Measurements from ENCODE around the gene UBA3. TPM values are rescaled to one million over a fixed set of nuclear protein-coding genes. Genes with fewer than 3 reads are reported as not detected.

Gene UBA3
- total and polyA plus RNA-seq, 2 of the 13 experiments (the other 11 are each of a cell fraction or from before 2014, with no cell fraction given) = 40.7 to 49.0 TPM

- no peak for TF ChIP-seq ZNF326 (CRISPR knock-in tag; IDR thresholded peaks at IDR 0.05; ENCODE audit: borderline replicate concordance)
- no peak for TF ChIP-seq ZNF430 (CRISPR knock-in tag; IDR thresholded peaks at IDR 0.05)
- TF ChIP-seq ZNF496 (CRISPR knock-in tag; IDR thresholded peaks at IDR 0.05; ENCODE audit: insufficient replicate concordance) = no peak
- TF ChIP-seq ZNF629 (CRISPR knock-in tag; conservative IDR thresholded peaks at IDR 0.05) = no peak
- no peak for TF ChIP-seq NR2F2 (IDR thresholded peaks at IDR 0.05; ENCODE audit: borderline replicate concordance, low read depth)
- TF ChIP-seq ZEB1 (IDR thresholded peaks at IDR 0.05; ENCODE audit: insufficient replicate concordance, low read depth) = no peak
These were observed 24.4 kb upstream of the UBA3 start (continued) for GRCh38 chr3:69104586-69104985.

GRCh38 chr3:69103123-69103522 is 23.0 kb upstream of the UBA3 start:
- Histone ChIP-seq H3K9me3 (ENCODE audit: low read length) (no peaks in the 10 kb centered on the region), H4K20me1 (ENCODE audit: insufficient read depth, low read length) (no peaks in the 10 kb centered on the region), H3K27ac (ENCODE audit: extremely low read length, insufficient read depth, low read length) (no peak overlapping the region), H2AFZ (ENCODE audit: low read length) (no peak overlapping the region), H3K4me1 (ENCODE audit: insufficient read depth, low read length) (no peaks in the 10 kb centered on the region), H3K4me2 (ENCODE audit: low read depth, low read length) (no peak overlapping the region), H3K79me2 (ENCODE audit: insufficient read depth, low read length) (no peaks in the 10 kb centered on the region), H3K27me3 (ENCODE audit: control insufficient read depth in 1 of 2, insufficient read depth in 2 of 2, low read length in 2 of 2) (no peaks in the 10 kb centered on the region), H3K36me3 (replicated peaks in 1 of 2; ENCODE audit: control insufficient read depth in 1 of 2, insufficient read depth in 2 of 2, low read length in 2 of 2) (peaks cover 2 to 19% of the 10 kb centered on the region in 2 experiments; a peak in 3 of 5 replicates), H3K4me3 (replicated peaks in 1 of 3; ENCODE audit: insufficient read depth in 1 of 3, low read depth in 2 of 3, low read length in 3 of 3) (no peak overlapping the region), H3K9ac (ENCODE audit: insufficient read depth, low read depth, low read length) (no peak overlapping the region)
- DNase-seq (ENCODE audit: low spot score) = no peak
- in situ Hi-C loops (cut with HindIII; ENCODE audit: extremely low pct_ligation_motif_present, low pct_unique_long_range_greater_than_20kb) (loop anchor here (25.0 kb wide), 1 partner anchor 559 kb away; no protein-coding TSS in a partner anchor), intact Hi-C loops (cut with micrococcal nuclease; ENCODE audit: unreplicated experiment) (no loop called here)
- ATAC-seq = no peak
- CTCF ChIA-PET (ENCODE audit: low intra/inter-chr PET ratio, low total read pairs) = no interaction called here
- BruUV-seq (replicated peaks) = no TSS peak
- no peak for FAIRE-seq
- POLR2A ChIA-PET = no interaction called here
- 87% methylated on average over 3 of the region's 3 CpGs for WGBS (ENCODE audit: low lambda C conversion rate)
- TF ChIP-seq ZZZ3 (CRISPR knock-in tag; IDR thresholded peaks at IDR 0.05; ENCODE audit: borderline replicate concordance) = no peak

- no peak overlapping the region for H2AFZ ChIP-seq (ENCODE audit: low read length)
- POLR2A ChIA-PET = no interaction called here
- FAIRE-seq = no peak
- H3K4me2 ChIP-seq (ENCODE audit: low read depth, low read length) = no peak overlapping the region
- H3K9ac ChIP-seq (ENCODE audit: insufficient read depth, low read depth, low read length) = no peak overlapping the region
- H3K36me3 ChIP-seq (replicated peaks in 1 of 2; ENCODE audit: control insufficient read depth in 1 of 2, insufficient read depth in 2 of 2, low read length in 2 of 2) = peaks cover 2 to 19% of the 10 kb centered on the region in 2 experiments; a peak in 3 of 5 replicates
- H3K4me3 ChIP-seq (replicated peaks in 1 of 3; ENCODE audit: insufficient read depth in 1 of 3, low read depth in 2 of 3, low read length in 3 of 3) = no peak overlapping the region
- H3K27ac ChIP-seq (ENCODE audit: extremely low read length, insufficient read depth, low read length) = no peak overlapping the region
- H3K4me1 ChIP-seq (ENCODE audit: insufficient read depth, low read length) = no peaks in the 10 kb centered on the region
- intact Hi-C loops (cut with micrococcal nuclease; ENCODE audit: unreplicated experiment) = no loop called here
- 94% methylated on average over 4 of the region's 4 CpGs for WGBS (ENCODE audit: low lambda C conversion rate)
- no peak for ATAC-seq
- no peak for DNase-seq (ENCODE audit: low spot score)
- no peaks in the 10 kb centered on the region for H3K79me2 ChIP-seq (ENCODE audit: insufficient read depth, low read length)
- no peaks in the 10 kb centered on the region for H3K27me3 ChIP-seq (ENCODE audit: control insufficient read depth in 1 of 2, insufficient read depth in 2 of 2, low read length in 2 of 2)
- CTCF ChIA-PET (ENCODE audit: low intra/inter-chr PET ratio, low total read pairs) = no interaction called here
- in situ Hi-C loops (cut with HindIII; ENCODE audit: extremely low pct_ligation_motif_present, low pct_unique_long_range_greater_than_20kb) = loop anchor here (25.0 kb wide), 1 partner anchor 560 kb away; no protein-coding TSS in a partner anchor
- H4K20me1 ChIP-seq (ENCODE audit: insufficient read depth, low read length) = no peaks in the 10 kb centered on the region
- H3K9me3 ChIP-seq (ENCODE audit: low read length) = no peaks in the 10 kb centered on the region
- BruUV-seq (replicated peaks) = no TSS peak
- TF ChIP-seq SMAD3 (CRISPR knock-in tag; IDR thresholded peaks at IDR 0.05) (no peak), IKZF5 (CRISPR knock-in tag; IDR thresholded peaks at IDR 0.05) (no peak), NFAT5 (CRISPR knock-in tag; IDR thresholded peaks at IDR 0.05) (no peak), SAP130 (CRISPR knock-in tag; IDR thresholded peaks at IDR 0.05; ENCODE audit: low read depth) (no peak), HHEX (CRISPR knock-in tag; IDR thresholded peaks at IDR 0.05) (no peak)
These were observed 22.2 kb upstream of the UBA3 start for GRCh38 chr3:69102384-69102783.
